Inflammatory macrophage treated with lipopolysaccharide for 1 hour (primary cell): ENCODE results near the gene CA10.

Experiments
- DNase-seq, 2 donors: peaks; one replicate each; pipeline ENCODE4 v3.0.0-alpha.2; 2020 to 2022

CA10 gene

GRCh38 chr17:52145476-52145875 lies 13.0 kb downstream of the CA10 start:
- DNase-seq = no peak

GRCh38 chr17:52143542-52143941 lies 15.0 kb downstream of the CA10 start:
- no peak for DNase-seq

DNA sequence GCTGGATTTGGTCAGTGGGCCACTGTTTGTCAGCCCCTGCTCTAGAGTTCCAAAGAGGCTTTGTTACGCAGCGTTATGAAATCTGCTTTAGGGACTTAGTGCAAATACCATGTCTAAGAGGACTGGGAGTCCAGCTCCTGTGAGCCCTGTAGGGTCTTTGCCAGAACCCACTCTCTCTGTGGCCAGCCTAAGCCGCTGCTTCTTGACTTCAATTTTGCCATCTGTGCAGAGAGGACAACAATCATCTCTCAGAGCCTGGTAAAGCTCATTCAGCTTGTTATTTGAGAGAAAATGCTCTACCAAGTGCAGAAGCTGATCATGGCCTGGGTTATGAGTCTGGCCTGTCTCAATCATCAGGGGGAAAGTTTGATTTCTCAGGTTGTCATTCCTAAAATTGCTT lies 17.9 kb downstream of the CA10 start:
- no peak for DNase-seq

GRCh38 chr17:52138752-52139151 lies 19.8 kb downstream of the CA10 start:
- no peak for DNase-seq

GRCh38 chr17:52138350-52138749 lies 20.2 kb downstream of the CA10 start:
- no peak for DNase-seq

GRCh38 chr17:52136166-52136565 lies 22.3 kb downstream of the CA10 start:
- no peak for DNase-seq

DNA sequence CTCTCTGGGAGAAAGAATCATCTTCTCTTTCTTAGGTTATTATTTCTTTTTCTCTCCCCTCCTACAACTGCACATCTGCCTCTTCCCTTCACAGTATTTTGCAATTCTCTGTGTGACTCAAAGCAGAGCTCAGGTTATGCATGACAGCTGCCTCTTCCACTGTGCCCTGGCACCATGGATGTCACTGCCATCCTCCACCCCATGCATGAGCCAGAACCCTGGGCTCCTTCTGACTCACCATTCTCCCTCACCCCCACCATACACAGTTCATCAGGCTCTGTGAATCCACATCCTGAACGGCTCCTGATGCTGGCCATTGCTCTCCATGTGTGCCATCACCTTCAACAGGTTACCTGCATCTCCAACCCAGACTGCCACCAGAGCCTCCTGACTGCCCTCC lies 23.9 kb downstream of the CA10 start:
- no peak for DNase-seq

GRCh38 chr17:52128721-52129120 lies 29.8 kb downstream of the CA10 start:
- DNase-seq = no peak

DNA sequence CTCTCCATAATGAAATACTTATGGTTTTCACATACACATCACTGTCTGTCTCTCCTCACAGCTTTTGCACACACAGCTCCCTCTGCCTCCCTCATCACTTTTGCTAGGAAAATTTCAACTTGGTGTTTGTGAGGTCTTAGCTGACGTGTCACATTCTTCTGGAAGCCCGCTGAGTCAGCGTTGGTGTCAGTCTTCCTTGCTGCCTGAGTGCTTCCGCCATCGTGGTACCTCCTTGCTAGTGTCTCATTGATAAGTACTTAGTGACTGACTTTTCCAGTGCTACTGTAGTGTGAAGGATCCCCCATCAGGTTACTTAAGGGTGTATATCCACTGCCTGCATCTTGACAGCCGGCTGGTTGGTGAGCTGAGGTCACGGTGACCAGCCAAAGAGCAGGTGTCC lies 33.5 kb downstream of the CA10 start:
- no peak for DNase-seq

DNA sequence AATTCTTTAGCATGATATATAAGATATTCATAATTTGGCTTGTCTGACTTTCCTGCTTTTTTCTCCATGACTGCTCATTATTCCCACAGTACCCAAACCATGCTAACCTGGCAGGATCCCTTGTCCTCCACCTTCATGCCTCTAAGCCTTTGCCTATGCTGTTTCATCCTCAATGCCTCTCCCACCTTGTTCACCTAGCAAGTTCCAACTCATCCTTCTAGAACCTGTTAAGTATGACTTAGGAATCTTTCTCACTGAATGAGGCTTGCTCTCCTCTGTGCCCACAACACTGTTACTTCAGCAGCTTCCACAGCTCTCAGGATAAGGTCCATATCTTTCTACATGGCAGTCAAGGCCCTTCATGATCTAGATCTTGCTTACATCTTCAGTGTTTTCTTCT lies 34.0 kb downstream of the CA10 start:
- DNase-seq = no peak

DNA sequence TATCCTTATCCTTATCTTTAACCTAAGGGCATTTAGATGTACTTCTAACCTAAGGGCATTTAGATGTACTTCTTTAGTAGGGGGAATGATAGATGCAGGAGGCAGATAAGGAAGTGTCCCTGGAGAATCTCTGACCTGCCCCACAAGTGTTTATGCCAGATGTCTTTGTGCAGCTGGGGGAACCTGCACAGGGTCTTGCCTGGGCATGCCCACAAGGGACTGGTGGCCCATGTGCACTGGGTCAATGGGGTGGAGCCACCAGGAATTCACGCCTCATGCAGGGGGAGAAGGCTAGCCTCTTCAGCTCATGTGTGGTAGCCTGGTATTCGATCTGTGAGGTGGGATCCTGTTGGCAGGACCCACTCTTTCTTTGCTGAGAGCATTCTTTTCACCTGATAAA lies 38.0 kb downstream of the CA10 start:
- DNase-seq = no peak

- DNase-seq = no peak
Measured at GRCh38 chr17:52110923-52111581, 47.5 kb downstream of the CA10 start.

DNA sequence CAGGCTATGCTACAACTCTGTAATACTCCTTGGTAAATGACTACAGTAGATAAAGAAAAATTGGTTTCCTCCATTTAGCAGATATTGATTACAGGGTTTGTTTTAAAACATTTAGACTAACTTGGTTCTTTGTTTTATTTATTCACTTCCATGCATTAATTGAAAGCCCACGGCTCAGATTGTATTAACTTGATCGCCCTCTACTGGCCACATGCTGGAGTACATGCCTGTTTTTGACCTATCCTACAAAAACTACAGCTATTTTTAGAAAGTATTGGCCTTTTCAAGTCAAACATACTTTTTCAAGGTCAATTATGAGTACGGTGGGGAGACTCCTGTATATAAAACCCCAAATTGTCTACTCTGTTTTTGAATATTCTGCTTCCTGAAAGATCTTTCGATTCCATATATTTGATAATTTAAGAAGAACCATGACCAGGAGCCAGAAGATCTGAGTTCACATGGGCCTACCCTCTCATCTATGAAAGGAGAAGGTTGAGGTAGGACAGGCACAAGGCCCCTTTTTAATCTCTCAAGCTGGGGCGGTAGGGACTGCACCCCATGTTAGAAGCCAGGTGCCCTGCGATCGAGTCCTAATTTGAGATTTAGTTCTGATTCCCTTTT lies 51.8 kb downstream of the CA10 start:
- peak; percentile 3 to 64 for DNase-seq

GRCh38 chr17:52106072-52106471 lies 52.4 kb downstream of the CA10 start:
- no peak for DNase-seq

GRCh38 chr17:52105591-52105990 lies 52.9 kb downstream of the CA10 start:
- DNase-seq = no peak

DNA sequence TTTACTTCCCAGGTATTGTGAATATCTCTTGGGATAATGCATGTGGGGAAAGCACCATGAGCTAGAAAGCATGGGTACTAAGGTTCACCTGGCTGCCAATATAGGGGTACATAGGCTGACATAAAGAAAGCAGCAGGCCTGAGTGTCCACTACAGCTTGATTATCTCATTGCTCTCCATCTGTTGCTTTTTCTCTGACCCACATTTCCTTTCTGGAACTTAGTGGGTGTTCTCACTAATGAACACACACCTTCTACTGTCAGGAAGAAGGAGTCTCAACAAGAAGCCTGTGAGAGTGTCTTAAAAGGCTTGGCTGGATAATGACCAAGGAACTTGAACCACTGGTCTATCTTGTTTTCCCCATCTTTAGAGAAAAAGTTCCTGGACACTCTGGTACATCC lies 62.5 kb downstream of the CA10 start:
- DNase-seq = no peak

- DNase-seq = no peak
Measured at GRCh38 chr17:52084176-52084575, 74.3 kb downstream of the CA10 start.

- DNase-seq = no peak
Measured at GRCh38 chr17:52079496-52079895, 79.0 kb downstream of the CA10 start.

- no peak for DNase-seq
Measured at GRCh38 chr17:52071712-52072111, 86.8 kb downstream of the CA10 start.

GRCh38 chr17:52064791-52065211 lies 93.7 kb downstream of the CA10 start:
- no peak for DNase-seq

DNA sequence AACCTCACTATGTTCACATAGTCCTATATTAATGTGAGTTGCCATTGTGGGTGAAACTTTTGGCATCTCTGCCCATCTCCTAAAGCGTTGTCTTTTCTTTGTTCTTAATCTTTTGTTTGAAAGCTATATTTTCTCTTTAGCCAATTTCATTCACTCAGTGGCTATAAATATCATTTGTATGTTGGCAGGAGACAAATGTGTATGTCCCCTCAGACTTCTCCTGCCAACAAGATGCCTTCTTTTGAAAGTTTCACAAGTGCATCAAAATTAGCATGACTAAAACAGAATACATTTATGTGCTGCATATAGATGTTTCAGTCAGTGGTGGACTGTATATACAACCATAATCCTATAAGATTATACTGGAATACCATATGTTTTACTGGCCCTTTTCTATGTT lies 109.0 kb downstream of the CA10 start:
- no peak for DNase-seq

DNA sequence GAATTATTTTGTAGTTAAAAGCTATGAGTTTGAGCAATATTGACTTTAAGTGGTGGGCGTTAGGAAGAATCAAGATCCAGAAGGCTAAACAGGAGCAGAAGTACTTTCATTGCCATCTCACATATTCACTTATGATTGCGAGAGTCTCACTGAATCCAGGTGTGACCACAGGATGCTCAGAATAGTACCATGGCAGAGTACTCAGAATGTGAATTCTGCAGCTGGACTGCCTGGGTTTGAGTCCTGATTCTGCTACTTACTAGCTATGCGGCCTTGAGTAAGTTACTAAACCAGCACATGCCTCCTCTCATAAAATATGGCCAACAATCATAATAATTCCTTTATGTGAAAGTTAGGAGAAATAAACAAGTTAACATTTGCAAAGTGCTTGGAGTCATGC lies 109.5 kb downstream of the CA10 start:
- DNase-seq = no peak

DNA sequence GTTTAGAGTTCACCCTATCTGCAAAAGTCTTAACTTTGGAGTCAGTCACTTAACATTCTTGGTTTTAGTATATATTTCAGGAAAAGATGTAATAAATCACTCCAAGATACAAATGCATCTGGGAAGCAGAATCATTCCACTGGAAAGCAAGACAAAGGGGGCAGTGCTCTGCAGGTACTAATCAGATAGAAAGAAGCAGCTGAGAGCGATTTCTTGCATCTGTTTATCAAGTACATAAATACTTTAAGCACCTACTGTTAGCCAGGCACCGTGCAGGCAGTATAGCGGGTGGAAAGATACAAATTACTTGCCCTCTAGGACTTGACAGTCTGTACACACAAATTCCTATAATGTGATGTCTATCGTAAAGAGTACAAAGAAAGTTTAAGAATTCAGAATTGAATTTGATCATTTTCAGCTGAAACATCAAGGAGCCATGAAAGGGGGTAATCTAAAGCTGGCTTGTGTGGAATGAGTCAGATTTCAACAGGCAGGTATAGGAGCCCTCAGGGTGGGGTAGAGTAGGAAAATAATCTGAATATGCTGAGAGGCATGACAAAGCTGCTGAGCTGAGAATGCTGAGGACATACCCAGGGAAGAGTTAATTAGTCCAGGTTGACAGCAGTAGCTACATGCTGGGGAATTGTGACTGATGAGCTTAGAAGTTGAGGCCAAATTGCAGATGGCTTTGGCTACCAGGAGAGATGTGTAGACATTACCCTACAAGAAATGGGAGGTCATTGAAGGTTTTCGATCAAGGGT lies 110.2 kb downstream of the CA10 start:
- no peak for DNase-seq

- no peak for DNase-seq
Measured at GRCh38 chr17:52047086-52047485, 111.4 kb downstream of the CA10 start.
